Skin of body (tissue), 2 donors: ENCODE data around the gene MED12. TPM values are rescaled to one million over a fixed set of nuclear protein-coding genes. Genes with fewer than 3 reads are reported as not detected.

Experiments
- DNase-seq: peaks from one replicate; lab custom pipeline; 2025; lab: John Stamatoyannopoulos, UW
- total RNA-seq: library from RNA; depleted of rRNA; stranded (reverse); fragments of >200 nt; gene quantifications from one replicate; pipeline ENCODE4 v1.2.3, GENCODE V29; 2014

MED12 gene
- total RNA-seq, 1 donor from 2014 or later: 36.4 TPM

DNA sequence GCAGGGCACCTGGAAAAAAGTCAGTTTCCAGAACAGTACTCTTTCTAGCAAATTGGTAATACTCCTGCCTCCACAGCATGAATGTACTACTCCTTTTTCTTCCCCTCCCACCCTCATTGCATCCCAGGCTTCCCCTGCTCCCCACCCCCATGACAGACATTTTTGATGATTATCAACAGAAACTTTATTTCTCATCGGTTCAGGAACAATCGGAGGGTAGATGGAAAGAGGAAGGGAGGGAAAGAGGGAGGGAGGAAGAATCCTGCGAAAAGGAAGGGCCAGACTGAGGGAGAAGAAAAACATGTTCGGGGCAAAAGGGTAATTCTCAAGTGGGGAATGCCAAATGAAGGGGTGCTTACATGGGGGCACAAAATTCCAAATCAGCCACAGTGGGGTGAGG is 11.2 kb upstream of the MED12 start:
- no peak for DNase-seq

DNA sequence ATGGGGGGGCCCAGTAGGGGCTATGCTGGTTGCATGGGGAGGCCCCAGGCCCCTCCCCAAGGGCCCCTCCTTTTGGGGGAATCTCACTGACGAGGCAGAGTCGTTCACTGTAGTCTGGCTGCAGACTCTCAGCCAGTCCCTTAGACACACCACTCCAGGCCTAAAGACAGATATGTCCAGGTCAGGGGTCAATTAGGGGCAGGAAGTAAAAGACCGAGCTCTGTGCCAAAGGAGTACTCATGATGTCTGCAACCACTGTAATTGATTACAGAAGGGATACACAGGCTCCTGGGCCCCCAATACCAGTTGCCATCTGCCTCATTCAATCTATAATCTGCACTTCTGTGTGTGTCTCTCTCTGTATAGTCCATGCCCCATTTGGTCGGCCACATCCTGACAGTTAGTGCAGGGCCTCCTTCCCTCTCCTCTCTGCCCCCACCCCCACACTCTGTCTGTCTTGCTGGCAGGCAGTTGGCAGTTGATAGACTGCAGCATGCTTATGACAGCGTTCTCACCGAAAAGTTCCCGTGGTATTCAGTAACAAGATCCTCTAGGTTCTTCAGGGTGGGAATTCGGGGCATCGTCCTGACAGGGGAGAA is 10.5 kb upstream of the MED12 start:
- no peak for DNase-seq

DNA sequence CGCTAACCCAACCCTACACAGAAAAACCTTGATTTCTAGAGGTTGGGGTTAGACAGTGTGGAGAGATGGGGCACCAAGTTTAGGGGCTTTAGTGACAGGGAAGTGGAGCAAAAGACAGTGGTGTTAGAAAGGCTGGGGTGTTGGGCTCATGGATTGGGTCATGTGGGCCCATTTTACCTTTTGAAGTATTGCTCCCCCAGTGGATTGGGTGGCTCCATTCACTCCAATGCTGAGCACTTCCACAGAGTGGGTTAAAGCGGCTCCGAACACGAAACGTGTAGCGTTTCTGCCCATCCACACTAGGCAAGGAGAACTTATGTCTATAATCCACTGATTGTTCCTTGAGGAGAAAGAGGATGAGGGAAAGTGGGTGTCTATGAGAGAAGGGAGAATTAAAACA is 9.3 kb upstream of the MED12 start:
- no peak for DNase-seq

DNA sequence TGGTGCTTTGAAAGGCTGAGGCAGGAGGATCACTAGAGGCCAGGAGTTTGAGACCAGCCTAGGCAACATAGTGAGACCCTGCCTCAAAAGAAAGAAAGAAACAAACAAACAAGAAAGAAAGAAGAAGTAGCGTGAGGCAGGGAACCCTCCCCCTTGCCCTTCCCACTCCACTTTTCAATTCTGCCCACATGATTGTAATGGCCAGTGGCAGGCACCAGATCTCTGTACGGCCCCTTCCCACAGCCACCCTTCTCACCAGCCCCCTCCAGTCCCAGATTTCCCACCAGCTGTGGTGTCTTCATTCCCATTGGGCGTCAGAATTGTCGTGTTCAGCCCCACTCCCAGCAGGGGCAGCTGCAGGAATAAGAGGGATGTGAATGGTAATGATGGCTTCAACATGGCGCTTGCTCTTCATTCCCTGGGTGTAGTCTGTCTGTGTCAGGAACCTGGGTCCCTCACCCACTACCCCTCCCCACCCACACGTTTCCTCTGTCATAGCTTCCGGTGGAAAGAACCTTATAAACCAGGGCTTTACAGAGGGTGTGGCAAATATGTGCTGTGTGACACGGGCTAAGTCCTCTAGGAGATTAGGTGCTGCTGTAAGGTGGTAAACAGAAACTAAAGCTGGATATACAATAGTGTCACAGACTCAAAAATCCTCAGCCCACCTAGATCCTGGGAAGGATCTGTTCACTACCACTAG is 7.1 kb upstream of the MED12 start, which contains the start of gene IL2RG:
IL2RG (minus strand) TSS at position 437 of the 703 bp plus-strand sequence; CDS start at position 399, 38 bp downstream.
- no peak for DNase-seq

- no peak for DNase-seq
These were observed 6.4 kb upstream of the MED12 start for GRCh38 chrX:71111921-71112431.

DNA sequence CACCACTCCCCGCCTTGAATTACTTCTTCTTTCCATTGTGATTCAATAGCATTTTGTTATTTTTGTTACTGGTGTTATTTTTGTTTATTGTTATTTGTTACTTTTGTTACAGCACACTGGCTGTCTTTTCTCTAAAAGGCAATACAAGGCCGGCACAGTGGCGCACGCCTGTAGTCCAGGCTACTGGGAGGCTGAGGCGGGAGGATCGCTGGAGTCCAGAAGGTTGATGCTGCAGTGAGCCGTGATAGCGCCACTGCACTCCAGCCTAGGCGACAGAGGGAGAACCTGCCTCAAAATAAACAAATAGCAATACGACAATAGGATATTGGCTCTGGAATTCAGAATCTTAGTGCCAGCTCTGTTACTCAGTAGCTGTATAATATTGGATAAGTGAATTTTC is 1.0 kb upstream of the MED12 start:
- DNase-seq: no peak

GRCh38 chrX:71118985-71119535 is 664 bp downstream of the MED12 start:
- DNase-seq: no peak

DNA sequence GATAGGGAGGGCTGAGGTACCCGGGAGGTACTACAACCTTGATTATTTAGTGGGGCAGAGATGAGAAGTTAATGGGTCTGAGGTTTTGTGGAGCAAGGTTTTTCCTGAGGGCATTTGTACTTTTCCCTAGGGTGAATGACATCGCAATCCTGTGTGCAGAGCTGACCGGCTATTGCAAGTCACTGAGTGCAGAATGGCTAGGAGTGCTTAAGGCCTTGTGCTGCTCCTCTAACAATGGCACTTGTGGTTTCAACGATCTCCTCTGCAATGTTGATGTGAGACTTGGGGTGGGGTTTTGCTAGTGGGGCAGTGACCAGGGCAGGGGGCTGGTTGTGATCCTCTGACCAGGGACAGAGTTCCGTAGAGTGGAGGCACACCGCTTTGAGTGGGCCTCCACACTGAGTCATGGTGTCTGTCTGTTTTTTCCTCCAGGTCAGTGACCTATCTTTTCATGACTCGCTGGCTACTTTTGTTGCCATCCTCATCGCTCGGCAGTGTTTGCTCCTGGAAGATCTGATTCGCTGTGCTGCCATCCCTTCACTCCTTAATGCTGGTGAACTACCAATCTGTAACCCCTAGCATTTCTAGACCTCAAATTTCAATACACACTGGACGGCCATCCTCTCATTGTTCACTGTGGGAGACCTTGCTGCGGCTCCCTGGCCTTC is 9.9 kb downstream of the MED12 start:
- DNase-seq: no peak

DNA sequence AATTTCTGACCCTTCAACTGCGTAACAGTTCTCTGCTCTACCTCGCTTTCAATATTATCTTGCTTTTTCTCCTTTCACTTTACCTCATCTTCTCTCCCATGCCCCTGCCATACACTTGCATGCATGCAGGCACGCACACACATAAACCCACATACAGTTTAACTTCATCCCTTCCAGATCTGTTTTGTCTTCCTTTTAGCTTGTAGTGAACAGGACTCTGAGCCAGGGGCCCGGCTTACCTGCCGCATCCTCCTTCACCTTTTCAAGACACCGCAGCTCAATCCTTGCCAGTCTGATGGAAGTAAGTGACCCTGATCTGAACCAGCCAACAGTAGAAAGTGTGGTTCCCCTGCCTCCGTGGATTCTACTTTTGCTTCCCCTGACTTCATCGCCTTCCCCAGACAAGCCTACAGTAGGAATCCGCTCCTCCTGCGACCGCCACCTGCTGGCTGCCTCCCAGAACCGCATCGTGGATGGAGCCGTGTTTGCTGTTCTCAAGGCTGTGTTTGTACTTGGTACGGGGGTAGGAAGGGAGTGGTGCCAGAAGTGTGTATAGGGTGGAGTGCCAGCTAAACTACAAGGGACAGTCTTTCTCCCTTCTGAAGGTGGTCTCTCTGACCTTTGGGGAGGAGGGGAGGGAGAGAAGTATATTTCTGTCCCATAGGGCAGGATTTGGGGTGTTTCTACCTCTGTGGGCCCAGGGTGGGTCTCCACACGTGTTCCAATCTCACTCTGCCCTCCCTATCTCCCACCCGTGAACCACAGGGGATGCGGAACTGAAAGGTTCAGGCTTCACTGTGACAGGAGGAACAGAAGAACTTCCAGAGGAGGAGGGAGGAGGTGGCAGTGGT is 10.7 kb downstream of the MED12 start:
- peak; percentile 40 for DNase-seq

DNA sequence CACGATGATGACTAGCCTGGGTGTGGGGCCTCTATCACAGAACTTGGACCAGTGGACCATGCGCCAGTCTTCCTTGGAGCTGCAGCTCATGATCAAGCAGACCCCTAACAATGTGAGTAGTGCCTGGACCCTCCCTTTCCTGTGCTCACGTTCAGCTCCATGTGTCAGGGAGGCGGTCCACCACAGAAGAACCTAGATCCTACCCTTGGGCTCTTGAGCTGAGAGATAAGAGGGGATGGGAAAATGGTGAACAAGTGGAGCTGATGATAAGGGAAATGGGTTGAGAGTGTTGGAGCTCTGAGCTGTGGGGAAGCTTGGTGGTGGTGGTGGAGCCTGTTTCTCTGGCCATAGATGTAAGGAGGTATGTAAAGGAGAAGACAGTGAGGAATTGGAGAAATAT is 13.1 kb downstream of the MED12 start:
- DNase-seq: no peak

DNA sequence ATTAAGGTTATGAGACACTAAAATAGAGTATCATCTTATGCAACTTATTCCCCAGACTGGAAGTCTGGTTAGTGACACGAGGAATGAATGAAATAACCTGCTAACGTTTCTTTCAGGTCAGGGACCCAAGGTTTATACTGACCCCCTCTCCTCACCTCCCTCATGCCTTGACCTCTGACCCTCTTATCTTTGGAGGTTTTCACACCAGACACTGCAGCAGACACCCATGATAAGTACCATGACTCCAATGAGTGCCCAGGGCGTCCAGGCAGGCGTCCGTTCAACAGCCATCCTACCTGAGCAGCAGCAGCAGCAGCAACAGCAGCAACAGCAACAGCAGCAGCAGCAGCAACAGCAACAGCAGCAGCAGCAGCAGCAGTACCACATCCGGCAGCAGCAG is 22.0 kb downstream of the MED12 start:
- DNase-seq: no peak

DNA sequence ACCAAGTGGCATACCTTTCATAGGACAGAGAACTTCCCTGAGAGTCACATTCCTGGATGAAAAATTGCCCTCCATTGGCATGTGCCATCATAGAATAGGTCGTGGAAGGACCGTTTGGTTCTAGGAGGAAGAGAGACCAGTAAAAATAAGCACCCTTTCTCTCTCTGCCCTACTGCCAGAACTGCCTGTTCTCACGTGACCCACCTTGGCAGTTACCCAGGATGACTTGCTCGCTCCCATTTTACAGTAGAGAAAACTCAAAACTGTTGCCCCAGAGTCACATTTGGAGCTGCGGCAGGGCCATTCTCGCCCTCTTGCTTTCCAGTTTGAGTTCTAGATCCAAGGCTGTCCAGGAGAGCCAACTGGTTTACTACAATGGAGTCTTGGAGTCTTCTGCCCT is 25.1 kb downstream of the MED12 start:
- no peak for DNase-seq

DNA sequence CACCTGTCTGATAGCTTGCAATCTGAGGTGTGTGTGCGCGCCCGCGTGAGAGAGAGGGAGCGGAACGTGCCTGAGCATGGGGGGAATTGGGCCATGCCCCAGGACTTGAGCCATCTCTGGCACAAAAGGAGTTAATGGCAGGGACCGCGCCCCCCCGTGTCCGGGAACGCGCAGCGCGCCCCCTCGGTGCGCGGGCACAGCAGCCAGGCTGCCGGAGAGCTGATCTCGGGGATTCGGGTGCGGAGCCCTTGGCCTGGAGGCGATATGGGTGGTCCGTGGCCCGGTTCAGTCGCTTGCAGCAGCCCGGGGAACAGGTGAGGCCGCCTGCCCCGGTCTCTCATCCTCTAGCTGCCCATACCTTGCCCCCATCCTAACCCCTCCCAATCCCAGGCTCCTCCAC is 26.3 kb downstream of the MED12 start, which contains the start of gene NLGN3:
NLGN3 (plus strand) TSS at position 191 of the 400 bp plus-strand sequence. CDS start 2,909 bp downstream, outside the sequence.
- no peak for DNase-seq

GRCh38 chrX:71147496-71148277 is 29.3 kb downstream of the MED12 start:
- DNase-seq: no peak

- DNase-seq: no peak
These were observed 29.9 kb downstream of the MED12 start for GRCh38 chrX:71148278-71148663.

DNA sequence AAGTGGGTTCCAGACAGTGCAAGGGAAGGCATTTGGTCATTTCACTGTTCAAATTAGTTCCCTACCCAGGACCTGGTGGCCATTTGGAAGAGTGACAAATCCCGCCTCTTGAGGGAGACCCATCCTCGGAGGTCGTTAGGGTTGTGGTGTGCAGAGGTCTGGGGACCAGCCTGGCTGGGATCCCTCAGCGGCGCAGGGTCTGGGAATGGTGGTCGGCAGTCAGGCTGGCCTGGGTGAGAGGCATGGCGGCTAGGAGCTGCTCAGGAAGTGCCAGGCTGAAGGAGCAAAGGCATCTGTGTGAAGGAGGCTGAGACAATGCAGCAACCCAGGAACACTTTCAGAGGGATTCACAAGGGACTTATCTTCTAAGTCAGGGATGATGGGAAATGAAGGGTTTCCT is 33.0 kb downstream of the MED12 start:
- DNase-seq: no peak

DNA sequence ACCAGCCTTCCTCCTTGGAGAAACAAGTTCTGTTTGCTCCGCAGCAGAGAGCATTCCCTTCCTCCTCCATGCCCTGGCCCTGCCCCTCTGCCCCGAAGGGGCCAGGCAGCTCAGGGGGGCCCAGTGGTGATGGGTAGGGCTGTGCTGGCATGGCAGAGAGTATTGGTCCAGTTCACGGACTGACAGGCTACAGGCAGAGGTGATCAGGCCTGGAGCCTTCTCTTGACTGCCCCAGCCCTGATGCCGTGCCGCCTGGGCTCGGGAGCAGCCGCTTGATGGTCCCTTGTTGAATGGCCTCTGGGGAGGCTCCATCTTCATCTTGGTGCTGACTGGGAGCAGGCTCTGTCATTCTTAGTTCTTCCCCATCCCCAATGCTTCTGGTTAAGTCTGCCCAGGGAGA is 35.8 kb downstream of the MED12 start:
- no peak for DNase-seq

DNA sequence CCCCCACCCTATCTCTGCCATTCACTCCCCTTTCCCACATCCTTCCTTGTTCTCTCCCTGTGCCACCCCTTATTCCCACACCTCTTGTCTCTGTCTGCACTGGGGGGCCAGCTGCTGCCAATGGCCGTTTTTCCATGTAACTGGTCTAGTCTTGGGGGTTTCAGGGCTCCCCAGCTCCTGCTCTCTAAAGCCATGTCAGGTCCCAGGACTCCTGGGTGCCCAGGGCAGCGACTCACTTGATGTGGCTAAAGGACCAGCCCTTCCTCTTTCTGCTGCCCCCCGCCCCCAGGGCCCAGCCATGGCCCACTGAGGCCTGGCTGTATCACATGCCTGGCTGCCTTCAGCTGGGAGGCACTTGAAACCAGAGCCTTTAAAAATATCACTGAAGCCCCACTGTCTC is 36.2 kb downstream of the MED12 start:
- no peak for DNase-seq

- DNase-seq: no peak
These were observed 40.2 kb downstream of the MED12 start for GRCh38 chrX:71158603-71159002.

GRCh38 chrX:71159335-71159734 is 40.9 kb downstream of the MED12 start:
- DNase-seq: no peak
